HepG2 (cell line): ENCODE data around the gene RHAG. TPM values are rescaled to one million over a fixed set of nuclear protein-coding genes. Genes with fewer than 3 reads are reported as not detected.

ENCODE experiments used
- BATF2 ChIP-seq: sonication (generic); formaldehyde crosslinking; IDR thresholded peaks from 2 replicates; pipeline ENCODE4 v1.8.0; 2022; ENCODE audit warnings: mild to moderate bottlenecking, missing genetic modification reagents, moderate library complexity
- FOXA3 ChIP-seq: IDR thresholded peaks from 2 replicates; pipeline ENCODE4 v1.6.1; 2016; ENCODE audit warnings: missing genetic modification reagents, missing compliant biosample characterization
- FOXC1 ChIP-seq: sonication (generic); formaldehyde crosslinking; IDR thresholded peaks from 2 replicates; pipeline ENCODE4 v1.8.0; 2022; ENCODE audit warnings: mild to moderate bottlenecking, missing genetic modification reagents, borderline replicate concordance
- GRHL1 ChIP-seq: sonication (generic); formaldehyde crosslinking; conservative IDR thresholded peaks from 2 replicates; pipeline ENCODE4 v1.8.0; 2022; ENCODE audit warnings: missing genetic modification reagents
- HDAC1 ChIP-seq: sonication (generic); formaldehyde crosslinking; IDR thresholded peaks from 2 replicates; pipeline ENCODE4 v1.5.1; 2020; ENCODE audit warnings: mild to moderate bottlenecking, missing genetic modification reagents
- HOMEZ ChIP-seq: IDR thresholded peaks from 2 replicates; pipeline ENCODE4 v1.6.1; 2016; ENCODE audit warnings: low read depth
- IRF1 ChIP-seq: sonication (generic); formaldehyde crosslinking; IDR thresholded peaks from 2 replicates; pipeline ENCODE4 v1.4.0; 2020; ENCODE audit warnings: low read depth, mild to moderate bottlenecking, missing genetic modification reagents
- KDM3A ChIP-seq: IDR thresholded peaks from 2 replicates; pipeline ENCODE4 v1.6.1; 2018; ENCODE audit warnings: low read depth, missing compliant biosample characterization
- MIXL1 ChIP-seq: IDR thresholded peaks from 2 replicates; pipeline ENCODE4 v1.6.1; 2016
- MTA1 ChIP-seq: sonication (generic); formaldehyde crosslinking; IDR thresholded peaks from 2 replicates; pipeline ENCODE4 v1.4.0; 2020; ENCODE audit warnings: missing genetic modification reagents, mild to moderate bottlenecking, borderline replicate concordance
- NAIF1 ChIP-seq: sonication (generic); formaldehyde crosslinking; IDR thresholded peaks from 2 replicates; pipeline ENCODE4 v1.5.0; 2020; ENCODE audit warnings: mild to moderate bottlenecking, missing genetic modification reagents, borderline replicate concordance
- PLRG1 ChIP-seq: fragments of 450-650 bp; conservative IDR thresholded peaks from 2 replicates; pipeline ENCODE4 v1.6.1; 2016
- POLR2A ChIP-seq, 2 experiments: IDR thresholded peaks; 2 replicates each; pipeline ENCODE4 v1.6.1; 2011; ENCODE audit warnings: low read depth in 2 of 2, low read length in 2 of 2, mild to moderate bottlenecking in 1 of 2, moderate library complexity in 1 of 2; ENCODE audit not compliant: insufficient read depth in 1 of 2
- REPIN1 ChIP-seq: sonication (generic); formaldehyde crosslinking; IDR thresholded peaks from 2 replicates; pipeline ENCODE4 v1.8.0; 2022; ENCODE audit warnings: missing genetic modification reagents, low read depth, mild to moderate bottlenecking, borderline replicate concordance
- RFX3 ChIP-seq: IDR thresholded peaks from 2 replicates; pipeline ENCODE4 v1.6.1; 2016; ENCODE audit warnings: missing biosample characterization, missing genetic modification reagents
- SMAD1 ChIP-seq: sonication (generic); formaldehyde crosslinking; IDR thresholded peaks from 2 replicates; pipeline ENCODE4 v1.4.0; 2020; ENCODE audit warnings: missing genetic modification reagents, low read depth, mild to moderate bottlenecking, borderline replicate concordance
- SP140L ChIP-seq: sonication (generic); formaldehyde crosslinking; IDR thresholded peaks from 2 replicates; pipeline ENCODE4 v1.4.0; 2020; ENCODE audit warnings: missing genetic modification reagents, borderline replicate concordance
- SP5 ChIP-seq: IDR thresholded peaks from 2 replicates; pipeline ENCODE4 v1.6.1; 2016; ENCODE audit warnings: low read depth, borderline replicate concordance
- SRF ChIP-seq: IDR thresholded peaks from 2 replicates; pipeline ENCODE4 v1.6.1; 2011; ENCODE audit warnings: mild to moderate bottlenecking, low read depth, low read length, moderate library complexity
- ZFY ChIP-seq: sonication (generic); formaldehyde crosslinking; IDR thresholded peaks from 2 replicates; pipeline ENCODE4 v1.4.0; 2020; ENCODE audit warnings: missing genetic modification reagents
- ZNF121 ChIP-seq: sonication (generic); formaldehyde crosslinking; IDR thresholded peaks from 2 replicates; pipeline ENCODE4 v1.5.0; 2020; ENCODE audit warnings: mild to moderate bottlenecking, missing genetic modification reagents
- ZNF24 ChIP-seq: fragments of 450-650 bp; IDR thresholded peaks from 2 replicates; pipeline ENCODE4 v1.6.1; 2017; ENCODE audit warnings: antibody characterized with exemption, mild to moderate bottlenecking
- ZNF3 ChIP-seq: IDR thresholded peaks from 2 replicates; pipeline ENCODE4 v1.7.0; 2017; ENCODE audit warnings: inconsistent platforms
- ZNF510 ChIP-seq: sonication (generic); formaldehyde crosslinking; IDR thresholded peaks from 2 replicates; pipeline ENCODE4 v1.4.0; 2020; ENCODE audit warnings: low read depth, mild to moderate bottlenecking, missing genetic modification reagents
- ZNF616 ChIP-seq: sonication (generic); formaldehyde crosslinking; IDR thresholded peaks from 2 replicates; pipeline ENCODE4 v1.5.0; 2020; ENCODE audit warnings: low read depth, mild to moderate bottlenecking, missing genetic modification reagents
- ZNF639 ChIP-seq: conservative IDR thresholded peaks from 2 replicates; pipeline ENCODE4 v1.6.1; 2018; ENCODE audit warnings: missing genetic modification reagents
- ZNF768 ChIP-seq: sonication (generic); formaldehyde crosslinking; IDR thresholded peaks from 2 replicates; pipeline ENCODE4 v1.4.0; 2020; ENCODE audit warnings: missing genetic modification reagents
- ZNF772 ChIP-seq: sonication (generic); formaldehyde crosslinking; IDR thresholded peaks from 2 replicates; pipeline ENCODE4 v1.5.0; 2020; ENCODE audit warnings: mild to moderate bottlenecking, missing genetic modification reagents
- polyA plus RNA-seq, 8 experiments: library from polyadenylated mRNA; depleted of rRNA in 3 of 8; stranded (reverse) in 7 of 8; unstranded in 1 of 8; fragments of >200 nt; fragmentation: Illumina TruSeq in 4 of 8; extraction: Trizol in 4 of 8; gene quantifications; 2 replicates each; pipeline versions ENCODE4 v1.2.1 to v1.2.3, GENCODE V29; 2011 to 2016; ENCODE audit warnings: low read depth in 4 of 8, missing spikeins in 1 of 8, mixed read lengths in 1 of 8; ENCODE audit not compliant: insufficient read depth in 1 of 8
- total RNA-seq, 5 experiments: library from RNA; depleted of rRNA; stranded (reverse); fragments of >200 nt; fragmentation: Illumina TruSeq; extraction: Trizol; gene quantifications; 2 replicates each; pipeline ENCODE4 v1.2.3, GENCODE V29; 2016; ENCODE audit warnings: low read depth in 1 of 5

RHAG gene
- total and polyA plus RNA-seq, 2 of the 13 experiments (the other 11 are each of a cell fraction or from before 2014, with no cell fraction given): not detected

GRCh38 chr6:49606721-49607390, 29.8 kb downstream of the RHAG start (continued):
- TF ChIP-seq ZNF121 (CRISPR knock-in tag) (no peak), SRF (no peak), HOMEZ (peak; percentile 40; the same call in 1 of the 2 replicates), SP140L (CRISPR knock-in tag) (no peak), REPIN1 (CRISPR knock-in tag) (no peak), IRF1 (no peak), FOXA3 (CRISPR knock-in tag) (peak; percentile 33; the same call in 1 of the 2 replicates), KDM3A (CRISPR knock-in tag) (peak; percentile 72; the same call in 1 of the 2 replicates), PLRG1 (no peak), NAIF1 (no peak), POLR2A (IDR thresholded peaks at IDR 0.05; ENCODE audit: insufficient read depth in 1 of 2, low read depth in 2 of 2, low read length in 2 of 2) (no peak), MTA1 (CRISPR knock-in tag) (no peak), ZNF772 (CRISPR knock-in tag) (no peak), MIXL1 (CRISPR knock-in tag) (peak; percentile 67; the same call in 1 of the 2 replicates), ZNF639 (CRISPR knock-in tag) (no peak), ZNF768 (CRISPR knock-in tag) (no peak), HDAC1 (CRISPR knock-in tag) (no peak), BATF2 (no peak), SMAD1 (CRISPR knock-in tag) (no peak), SP5 (CRISPR knock-in tag) (no peak), FOXC1 (no peak), ZNF616 (CRISPR knock-in tag) (no peak), RFX3 (CRISPR knock-in tag) (no peak), ZNF24 (no peak), ZNF510 (no peak), ZNF3 (CRISPR knock-in tag) (no peak), ZFY (CRISPR knock-in tag) (no peak), GRHL1 (no peak)
